GM23338 (cell line): ENCODE results near the gene NANS. TPM values are rescaled to one million over a fixed set of nuclear protein-coding genes. Genes with fewer than 3 reads are reported as not detected.

Experiments used
- ATAC-seq: fragments of 200-7000 bp; cut with Tn5 transposase; 3 replicates; pipeline ENCODE4 v1.9.1; 2020
- DNase-seq: peaks from one replicate; pipeline ENCODE4 v3.0.0-alpha.2; 2015; ENCODE audit warnings: low spot score
- H2AFZ ChIP-seq: fragments of 200-600 bp; sonication (generic); 2 replicates; pipeline ENCODE4 v1.8.0; 2016; ENCODE audit warnings: antibody characterized with exemption, mild to moderate bottlenecking, moderate library complexity
- H3F3A ChIP-seq: fragments of 200-600 bp; sonication (generic); replicated peaks from 2 replicates; pipeline ENCODE4 v1.8.0; 2017; ENCODE audit warnings: antibody characterized with exemption, mixed run types, low read depth
- H3K27ac ChIP-seq: fragments of 200-600 bp; sonication (generic); 2 replicates; pipeline ENCODE4 v1.6.1; 2016; ENCODE audit warnings: low read depth
- H3K27me3 ChIP-seq: fragments of 200-600 bp; sonication (generic); 2 replicates; pipeline ENCODE4 v1.8.0; 2016; ENCODE audit warnings: mild to moderate bottlenecking, mixed run types, moderate library complexity; ENCODE audit not compliant: insufficient read depth
- H3K36me3 ChIP-seq: fragments of 200-600 bp; sonication (generic); 2 replicates; pipeline ENCODE4 v1.8.0; 2016; ENCODE audit warnings: mild to moderate bottlenecking; ENCODE audit not compliant: insufficient read depth
- H3K4me1 ChIP-seq: fragments of 200-600 bp; sonication (generic); 2 replicates; pipeline ENCODE4 v1.8.0; 2016; ENCODE audit warnings: mild to moderate bottlenecking, moderate library complexity; ENCODE audit not compliant: insufficient read depth
- H3K4me2 ChIP-seq: fragments of 200-600 bp; sonication (generic); 2 replicates; pipeline ENCODE4 v1.7.1; 2017; ENCODE audit warnings: mixed run types
- H3K4me3 ChIP-seq: fragments of 200-600 bp; sonication (generic); 2 replicates; pipeline ENCODE4 v1.6.1; 2016; ENCODE audit warnings: mixed run types
- H3K79me2 ChIP-seq: fragments of 200-600 bp; sonication (generic); replicated peaks from 2 replicates; pipeline ENCODE4 v1.8.0; 2017; ENCODE audit warnings: mild to moderate bottlenecking; ENCODE audit not compliant: insufficient read depth
- H3K9me2 ChIP-seq: fragments of 200-600 bp; sonication (generic); 2 replicates; pipeline ENCODE4 v1.8.0; 2017; ENCODE audit not compliant: insufficient read depth
- H4K20me1 ChIP-seq: fragments of 200-600 bp; sonication (generic); replicated peaks from 2 replicates; pipeline ENCODE4 v1.8.0; 2017; ENCODE audit warnings: mild to moderate bottlenecking; ENCODE audit not compliant: insufficient read depth
- H3K27ac Mint-ChIP-seq: 2 replicates; pipeline ENCODE4 v1.8.0; 2020; ENCODE audit warnings: inconsistent platforms, mild to moderate bottlenecking, moderate library complexity, mixed read lengths
- H3K27me3 Mint-ChIP-seq: 3 replicates; pipeline ENCODE4 v1.8.0; 2022; ENCODE audit warnings: low read depth, mild to moderate bottlenecking, moderate library complexity, mixed read lengths, inconsistent platforms; ENCODE audit not compliant: insufficient read depth, poor library complexity
- H3K36me3 Mint-ChIP-seq: 3 replicates; pipeline ENCODE4 v1.8.0; 2021; ENCODE audit warnings: low read depth, mild to moderate bottlenecking, inconsistent platforms, moderate library complexity, mixed read lengths
- H3K4me1 Mint-ChIP-seq: 3 replicates; pipeline ENCODE4 v1.8.0; 2020; ENCODE audit warnings: mild to moderate bottlenecking, inconsistent platforms, mixed read lengths
- H3K4me3 Mint-ChIP-seq: 3 replicates; pipeline ENCODE4 v1.8.0; 2021; ENCODE audit warnings: moderate library complexity, mild to moderate bottlenecking, inconsistent platforms, mixed read lengths
- H3K9me3 Mint-ChIP-seq: 3 replicates; pipeline ENCODE4 v1.8.0; 2020; ENCODE audit warnings: moderate library complexity, mild to moderate bottlenecking, inconsistent platforms, mixed read lengths
- CREB1 ChIP-seq: fragments of 250-450 bp; sonication (Bioruptor Pico); IDR thresholded peaks from 2 replicates; pipeline ENCODE4 v1.5.0; 2020; ENCODE audit warnings: low read depth, mild to moderate bottlenecking, moderate library complexity
- EZH2 ChIP-seq: fragments of 200-600 bp; sonication (generic); IDR thresholded peaks from one replicate; pipeline ENCODE4 v1.8.0; 2017; ENCODE audit warnings: antibody characterized with exemption, mild to moderate bottlenecking, low read depth; ENCODE audit not compliant: unreplicated experiment
- EZH2phosphoT487 ChIP-seq: fragments of 200-600 bp; sonication (generic); IDR thresholded peaks from one replicate; pipeline ENCODE4 v1.8.1; 2018; ENCODE audit warnings: antibody characterized with exemption; ENCODE audit not compliant: unreplicated experiment
- JUNB ChIP-seq: IDR thresholded peaks from one replicate; pipeline ENCODE4 v1.6.1; 2016; ENCODE audit warnings: antibody characterized with exemption; ENCODE audit not compliant: unreplicated experiment
- NANOG ChIP-seq: IDR thresholded peaks from 2 replicates; pipeline ENCODE4 v1.6.1; 2016; ENCODE audit warnings: antibody characterized with exemption, borderline replicate concordance
- POLR2AphosphoS5 ChIP-seq: IDR thresholded peaks from 2 replicates; pipeline ENCODE4 v1.6.1; 2016; ENCODE audit warnings: antibody characterized with exemption, low read depth
- STAT1 ChIP-seq: IDR thresholded peaks from one replicate; pipeline ENCODE4 v1.6.1; 2016; ENCODE audit warnings: antibody characterized with exemption; ENCODE audit not compliant: unreplicated experiment
- ZNF114 ChIP-seq: fragments of 250-450 bp; sonication (Bioruptor Pico); IDR thresholded peaks from 2 replicates; pipeline ENCODE4 v1.5.0; 2020; ENCODE audit warnings: mild to moderate bottlenecking, moderate library complexity
- ZNF331 ChIP-seq: fragments of 250-450 bp; sonication (Bioruptor Pico); IDR thresholded peaks from 2 replicates; pipeline ENCODE4 v1.5.0; 2020; ENCODE audit warnings: low read depth, mild to moderate bottlenecking, moderate library complexity
- polyA plus RNA-seq: library from polyadenylated mRNA; unstranded; fragments of >200 nt; fragmentation: Nextera tagmentation; extraction: Ambion mirVana; gene quantifications from 2 replicates; pipeline ENCODE4 v1.2.1, GENCODE V29; 2016
- total RNA-seq: library from RNA; depleted of rRNA; stranded (reverse); fragments of >200 nt; shearing (Covaris generic); gene quantifications from 2 replicates; pipeline ENCODE4 v1.2.3, GENCODE V29; 2014
- TF ChIP-seq, protein P1 (sequence below): IDR thresholded peaks from 2 replicates; pipeline ENCODE4 v1.6.1; 2016; ENCODE audit warnings: antibody characterized with exemption
- TF ChIP-seq, protein P2 (sequence below), 2 experiments: fragments of 200-600 bp in 1 of 2; sonication (generic) in 1 of 2; conservative IDR thresholded peaks; 2 replicates each; pipeline versions ENCODE4 v1.5.1 to v1.6.1; 2016 to 2017; ENCODE audit warnings: antibody characterized with exemption in 2 of 2, low read depth in 2 of 2, mild to moderate bottlenecking in 2 of 2, moderate library complexity in 1 of 2
- TF ChIP-seq, protein P3 (sequence below): fragments of 250-450 bp; sonication (Bioruptor Pico); IDR thresholded peaks from 2 replicates; pipeline ENCODE4 v1.5.0; 2020; ENCODE audit warnings: mild to moderate bottlenecking, moderate library complexity
- TF ChIP-seq, protein P4 (sequence below): IDR thresholded peaks from one replicate; pipeline ENCODE4 v1.6.1; 2018; ENCODE audit warnings: antibody characterized with exemption; ENCODE audit not compliant: unreplicated experiment

The NANS gene
- total and polyA plus RNA-seq, 2 experiments from 2014 or later = 67.3 to 77.4 TPM

DNA sequence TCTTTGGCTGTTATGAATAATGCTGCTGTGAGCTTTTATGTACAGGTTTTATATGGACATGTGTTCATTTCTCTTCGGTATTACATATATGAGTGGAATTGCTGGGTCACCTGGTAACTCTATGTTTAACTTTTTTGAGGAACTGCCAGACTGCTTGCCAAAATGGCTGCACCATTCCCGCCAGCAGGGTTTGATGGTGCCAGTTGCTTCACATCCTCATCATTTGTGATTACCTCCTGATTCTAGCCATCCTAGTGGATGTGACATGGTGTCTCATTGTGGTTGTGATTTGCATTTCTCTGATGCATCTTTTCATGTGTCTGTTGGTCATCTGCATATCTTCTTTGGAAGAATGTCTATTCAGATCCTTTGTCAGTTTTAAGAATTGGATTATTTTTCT, 10.7 kb downstream of the NANS start:
- H3K27me3 ChIP-seq = no peaks in the 10 kb centered on the region

More for the DNA sequence above, 10.7 kb downstream of the NANS start:
- H3K4me1 ChIP-seq = no peaks in the 10 kb centered on the region
- Mint-ChIP-seq H3K36me3 (peaks cover 31% of the 10 kb centered on the region), H3K27me3 (peaks cover 5% of the 10 kb centered on the region), H3K9me3 (no peaks in the 10 kb centered on the region), H3K4me1 (no peaks in the 10 kb centered on the region; the same call in 2 of the 3 replicates), H3K27ac (no peak overlapping the region), H3K4me3 (no peak overlapping the region)
- peaks cover 6% of the 10 kb centered on the region for H4K20me1 ChIP-seq
- TF ChIP-seq, protein P1, sequence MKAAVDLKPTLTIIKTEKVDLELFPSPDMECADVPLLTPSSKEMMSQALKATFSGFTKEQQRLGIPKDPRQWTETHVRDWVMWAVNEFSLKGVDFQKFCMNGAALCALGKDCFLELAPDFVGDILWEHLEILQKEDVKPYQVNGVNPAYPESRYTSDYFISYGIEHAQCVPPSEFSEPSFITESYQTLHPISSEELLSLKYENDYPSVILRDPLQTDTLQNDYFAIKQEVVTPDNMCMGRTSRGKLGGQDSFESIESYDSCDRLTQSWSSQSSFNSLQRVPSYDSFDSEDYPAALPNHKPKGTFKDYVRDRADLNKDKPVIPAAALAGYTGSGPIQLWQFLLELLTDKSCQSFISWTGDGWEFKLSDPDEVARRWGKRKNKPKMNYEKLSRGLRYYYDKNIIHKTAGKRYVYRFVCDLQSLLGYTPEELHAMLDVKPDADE = no peak
- no peak for TF ChIP-seq CREB1 (CRISPR knock-in tag)
- TF ChIP-seq NANOG = no peak
- TF ChIP-seq EZH2phosphoT487 = no peak
- no peak for TF ChIP-seq STAT1
- TF ChIP-seq ZNF331 (CRISPR knock-in tag) = no peak
- TF ChIP-seq, protein P2, sequence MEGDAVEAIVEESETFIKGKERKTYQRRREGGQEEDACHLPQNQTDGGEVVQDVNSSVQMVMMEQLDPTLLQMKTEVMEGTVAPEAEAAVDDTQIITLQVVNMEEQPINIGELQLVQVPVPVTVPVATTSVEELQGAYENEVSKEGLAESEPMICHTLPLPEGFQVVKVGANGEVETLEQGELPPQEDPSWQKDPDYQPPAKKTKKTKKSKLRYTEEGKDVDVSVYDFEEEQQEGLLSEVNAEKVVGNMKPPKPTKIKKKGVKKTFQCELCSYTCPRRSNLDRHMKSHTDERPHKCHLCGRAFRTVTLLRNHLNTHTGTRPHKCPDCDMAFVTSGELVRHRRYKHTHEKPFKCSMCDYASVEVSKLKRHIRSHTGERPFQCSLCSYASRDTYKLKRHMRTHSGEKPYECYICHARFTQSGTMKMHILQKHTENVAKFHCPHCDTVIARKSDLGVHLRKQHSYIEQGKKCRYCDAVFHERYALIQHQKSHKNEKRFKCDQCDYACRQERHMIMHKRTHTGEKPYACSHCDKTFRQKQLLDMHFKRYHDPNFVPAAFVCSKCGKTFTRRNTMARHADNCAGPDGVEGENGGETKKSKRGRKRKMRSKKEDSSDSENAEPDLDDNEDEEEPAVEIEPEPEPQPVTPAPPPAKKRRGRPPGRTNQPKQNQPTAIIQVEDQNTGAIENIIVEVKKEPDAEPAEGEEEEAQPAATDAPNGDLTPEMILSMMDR (conservative IDR thresholded peaks at IDR 0.05; ENCODE audit: low read depth in 2 of 2) = no peak
- TF ChIP-seq, protein P3, sequence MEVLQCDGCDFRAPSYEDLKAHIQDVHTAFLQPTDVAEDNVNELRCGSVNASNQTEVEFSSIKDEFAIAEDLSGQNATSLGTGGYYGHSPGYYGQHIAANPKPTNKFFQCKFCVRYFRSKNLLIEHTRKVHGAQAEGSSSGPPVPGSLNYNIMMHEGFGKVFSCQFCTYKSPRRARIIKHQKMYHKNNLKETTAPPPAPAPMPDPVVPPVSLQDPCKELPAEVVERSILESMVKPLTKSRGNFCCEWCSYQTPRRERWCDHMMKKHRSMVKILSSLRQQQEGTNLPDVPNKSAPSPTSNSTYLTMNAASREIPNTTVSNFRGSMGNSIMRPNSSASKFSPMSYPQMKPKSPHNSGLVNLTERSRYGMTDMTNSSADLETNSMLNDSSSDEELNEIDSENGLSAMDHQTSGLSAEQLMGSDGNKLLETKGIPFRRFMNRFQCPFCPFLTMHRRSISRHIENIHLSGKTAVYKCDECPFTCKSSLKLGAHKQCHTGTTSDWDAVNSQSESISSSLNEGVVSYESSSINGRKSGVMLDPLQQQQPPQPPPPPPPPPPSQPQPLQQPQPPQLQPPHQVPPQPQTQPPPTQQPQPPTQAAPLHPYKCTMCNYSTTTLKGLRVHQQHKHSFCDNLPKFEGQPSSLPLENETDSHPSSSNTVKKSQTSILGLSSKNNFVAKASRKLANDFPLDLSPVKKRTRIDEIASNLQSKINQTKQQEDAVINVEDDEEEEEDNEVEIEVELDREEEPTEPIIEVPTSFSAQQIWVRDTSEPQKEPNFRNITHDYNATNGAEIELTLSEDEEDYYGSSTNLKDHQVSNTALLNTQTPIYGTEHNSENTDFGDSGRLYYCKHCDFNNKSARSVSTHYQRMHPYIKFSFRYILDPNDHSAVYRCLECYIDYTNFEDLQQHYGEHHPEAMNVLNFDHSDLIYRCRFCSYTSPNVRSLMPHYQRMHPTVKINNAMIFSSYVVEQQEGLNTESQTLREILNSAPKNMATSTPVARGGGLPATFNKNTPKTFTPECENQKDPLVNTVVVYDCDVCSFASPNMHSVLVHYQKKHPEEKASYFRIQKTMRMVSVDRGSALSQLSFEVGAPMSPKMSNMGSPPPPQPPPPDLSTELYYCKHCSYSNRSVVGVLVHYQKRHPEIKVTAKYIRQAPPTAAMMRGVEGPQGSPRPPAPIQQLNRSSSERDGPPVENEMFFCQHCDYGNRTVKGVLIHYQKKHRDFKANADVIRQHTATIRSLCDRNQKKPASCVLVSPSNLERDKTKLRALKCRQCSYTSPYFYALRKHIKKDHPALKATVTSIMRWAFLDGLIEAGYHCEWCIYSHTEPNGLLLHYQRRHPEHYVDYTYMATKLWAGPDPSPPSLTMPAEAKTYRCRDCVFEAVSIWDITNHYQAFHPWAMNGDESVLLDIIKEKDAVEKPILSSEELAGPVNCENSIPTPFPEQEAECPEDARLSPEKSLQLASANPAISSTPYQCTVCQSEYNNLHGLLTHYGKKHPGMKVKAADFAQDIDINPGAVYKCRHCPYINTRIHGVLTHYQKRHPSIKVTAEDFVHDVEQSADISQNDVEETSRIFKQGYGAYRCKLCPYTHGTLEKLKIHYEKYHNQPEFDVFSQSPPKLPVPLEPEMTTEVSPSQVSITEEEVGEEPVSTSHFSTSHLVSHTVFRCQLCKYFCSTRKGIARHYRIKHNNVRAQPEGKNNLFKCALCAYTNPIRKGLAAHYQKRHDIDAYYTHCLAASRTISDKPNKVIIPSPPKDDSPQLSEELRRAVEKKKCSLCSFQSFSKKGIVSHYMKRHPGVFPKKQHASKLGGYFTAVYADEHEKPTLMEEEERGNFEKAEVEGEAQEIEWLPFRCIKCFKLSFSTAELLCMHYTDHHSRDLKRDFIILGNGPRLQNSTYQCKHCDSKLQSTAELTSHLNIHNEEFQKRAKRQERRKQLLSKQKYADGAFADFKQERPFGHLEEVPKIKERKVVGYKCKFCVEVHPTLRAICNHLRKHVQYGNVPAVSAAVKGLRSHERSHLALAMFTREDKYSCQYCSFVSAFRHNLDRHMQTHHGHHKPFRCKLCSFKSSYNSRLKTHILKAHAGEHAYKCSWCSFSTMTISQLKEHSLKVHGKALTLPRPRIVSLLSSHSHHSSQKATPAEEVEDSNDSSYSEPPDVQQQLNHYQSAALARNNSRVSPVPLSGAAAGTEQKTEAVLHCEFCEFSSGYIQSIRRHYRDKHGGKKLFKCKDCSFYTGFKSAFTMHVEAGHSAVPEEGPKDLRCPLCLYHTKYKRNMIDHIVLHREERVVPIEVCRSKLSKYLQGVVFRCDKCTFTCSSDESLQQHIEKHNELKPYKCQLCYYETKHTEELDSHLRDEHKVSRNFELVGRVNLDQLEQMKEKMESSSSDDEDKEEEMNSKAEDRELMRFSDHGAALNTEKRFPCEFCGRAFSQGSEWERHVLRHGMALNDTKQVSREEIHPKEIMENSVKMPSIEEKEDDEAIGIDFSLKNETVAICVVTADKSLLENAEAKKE (CRISPR knock-in tag) = no peak
- TF ChIP-seq, protein P4, sequence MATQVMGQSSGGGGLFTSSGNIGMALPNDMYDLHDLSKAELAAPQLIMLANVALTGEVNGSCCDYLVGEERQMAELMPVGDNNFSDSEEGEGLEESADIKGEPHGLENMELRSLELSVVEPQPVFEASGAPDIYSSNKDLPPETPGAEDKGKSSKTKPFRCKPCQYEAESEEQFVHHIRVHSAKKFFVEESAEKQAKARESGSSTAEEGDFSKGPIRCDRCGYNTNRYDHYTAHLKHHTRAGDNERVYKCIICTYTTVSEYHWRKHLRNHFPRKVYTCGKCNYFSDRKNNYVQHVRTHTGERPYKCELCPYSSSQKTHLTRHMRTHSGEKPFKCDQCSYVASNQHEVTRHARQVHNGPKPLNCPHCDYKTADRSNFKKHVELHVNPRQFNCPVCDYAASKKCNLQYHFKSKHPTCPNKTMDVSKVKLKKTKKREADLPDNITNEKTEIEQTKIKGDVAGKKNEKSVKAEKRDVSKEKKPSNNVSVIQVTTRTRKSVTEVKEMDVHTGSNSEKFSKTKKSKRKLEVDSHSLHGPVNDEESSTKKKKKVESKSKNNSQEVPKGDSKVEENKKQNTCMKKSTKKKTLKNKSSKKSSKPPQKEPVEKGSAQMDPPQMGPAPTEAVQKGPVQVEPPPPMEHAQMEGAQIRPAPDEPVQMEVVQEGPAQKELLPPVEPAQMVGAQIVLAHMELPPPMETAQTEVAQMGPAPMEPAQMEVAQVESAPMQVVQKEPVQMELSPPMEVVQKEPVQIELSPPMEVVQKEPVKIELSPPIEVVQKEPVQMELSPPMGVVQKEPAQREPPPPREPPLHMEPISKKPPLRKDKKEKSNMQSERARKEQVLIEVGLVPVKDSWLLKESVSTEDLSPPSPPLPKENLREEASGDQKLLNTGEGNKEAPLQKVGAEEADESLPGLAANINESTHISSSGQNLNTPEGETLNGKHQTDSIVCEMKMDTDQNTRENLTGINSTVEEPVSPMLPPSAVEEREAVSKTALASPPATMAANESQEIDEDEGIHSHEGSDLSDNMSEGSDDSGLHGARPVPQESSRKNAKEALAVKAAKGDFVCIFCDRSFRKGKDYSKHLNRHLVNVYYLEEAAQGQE = no peak
- no peak for TF ChIP-seq POLR2AphosphoS5
- TF ChIP-seq JUNB = no peak
- TF ChIP-seq EZH2 = no peak
- no peak for TF ChIP-seq ZNF114 (CRISPR knock-in tag)
- H2AFZ ChIP-seq = no peak overlapping the region
- H3K4me3 ChIP-seq = no peak overlapping the region
- H3K79me2 ChIP-seq = 0 out of 2 replicates have a peak, but pooled peaks cover 4% of the 10 kb centered on the region
- no peak overlapping the region for H3K4me2 ChIP-seq
- no peaks in the 10 kb centered on the region for H3F3A ChIP-seq
- no peak overlapping the region for H3K27ac ChIP-seq
- ATAC-seq = no peak
- peaks cover 5% of the 10 kb centered on the region for H3K36me3 ChIP-seq
- H3K9me2 ChIP-seq = no peaks in the 10 kb centered on the region
- DNase-seq = no peak
